NCI-H1694 treated with DMSO at 0.1 percent for 48 hours (cell line): ENCODE data around the gene LSAMP.
"Not testable (repeated sequence)": the region's sequence is repeated elsewhere in the genome, so short reads cannot be mapped to it uniquely, and the experiment has no call there.

Experiments
- DNase-seq: peaks from one replicate; lab custom pipeline; 2025; lab: John Stamatoyannopoulos, UW

Gene LSAMP

DNA sequence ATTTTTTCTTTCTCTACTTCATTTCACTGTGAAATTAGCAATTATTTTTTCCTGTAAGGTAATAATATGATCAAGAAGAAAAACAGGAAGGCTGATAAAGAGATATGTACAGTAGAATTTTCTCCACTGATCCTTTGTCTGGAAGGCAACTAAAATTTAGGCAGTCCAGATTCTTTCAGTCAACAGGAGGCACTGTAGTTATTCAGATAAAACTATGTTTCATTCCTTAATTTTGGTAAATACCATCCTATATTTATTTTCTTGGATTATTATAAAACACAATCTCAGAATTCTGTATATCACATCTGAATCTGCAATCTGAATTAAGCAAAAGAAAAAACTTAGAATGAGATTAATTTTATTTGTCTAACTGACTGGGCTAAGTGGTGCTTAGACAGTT lies 343.2 kb downstream of the LSAMP start:
- peak; percentile 13 for DNase-seq

DNA sequence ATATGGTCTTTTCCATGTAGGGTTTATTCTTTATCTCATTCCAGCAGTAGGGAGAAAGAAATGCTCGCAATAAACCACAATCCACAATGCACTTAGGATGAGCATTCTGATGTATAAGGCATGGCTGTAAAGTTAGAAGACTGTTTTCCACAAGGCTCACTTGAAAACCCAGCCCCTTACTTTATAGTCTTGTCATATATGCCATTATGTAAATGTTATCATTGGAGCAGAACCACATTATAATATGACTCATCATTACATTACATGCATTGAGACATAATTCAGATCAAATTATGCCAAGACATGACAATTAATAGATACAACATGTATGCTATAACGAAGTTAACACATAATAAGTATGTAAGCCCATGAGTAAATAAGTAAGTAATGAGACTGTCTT lies 348.1 kb downstream of the LSAMP start:
- no peak for DNase-seq

DNA sequence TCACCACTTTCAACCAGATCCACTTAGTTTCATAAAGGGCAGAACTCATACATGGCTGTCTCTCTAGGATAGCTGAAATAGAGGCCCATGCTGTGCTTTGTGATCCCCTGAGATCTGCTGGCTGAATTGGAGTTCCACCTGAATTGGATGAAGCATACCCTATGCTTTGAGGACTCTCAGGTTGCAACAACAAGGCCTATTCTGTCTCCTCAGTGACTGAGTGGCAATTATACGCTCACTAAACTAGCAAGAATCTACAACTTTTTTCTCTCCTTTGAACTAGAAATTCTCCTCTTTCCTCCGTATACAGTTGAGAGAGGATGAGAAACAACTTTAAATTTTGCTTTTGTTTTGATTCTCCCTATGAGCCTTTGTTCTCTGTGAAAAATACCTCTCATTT lies 348.7 kb downstream of the LSAMP start:
- DNase-seq = no peak

DNA sequence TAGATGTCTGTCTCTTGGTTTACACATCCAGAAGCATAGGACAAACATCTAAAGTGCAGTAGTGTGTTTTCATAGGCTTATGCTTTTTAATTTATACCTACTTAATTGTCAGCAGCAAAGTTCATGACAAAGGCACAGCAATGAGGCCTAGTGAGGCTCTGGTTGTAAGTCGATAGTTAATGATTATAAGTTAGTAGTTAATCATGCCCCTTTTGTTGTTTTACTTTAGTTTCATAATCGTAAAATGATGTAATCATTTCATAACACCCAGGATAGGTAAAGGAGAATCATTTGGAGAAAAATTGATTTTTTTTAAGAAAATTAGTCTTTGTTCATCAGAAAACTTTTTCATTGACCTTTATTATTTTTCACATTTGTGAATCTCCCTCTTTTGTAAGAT lies 351.9 kb downstream of the LSAMP start:
- DNase-seq = no peak

DNA sequence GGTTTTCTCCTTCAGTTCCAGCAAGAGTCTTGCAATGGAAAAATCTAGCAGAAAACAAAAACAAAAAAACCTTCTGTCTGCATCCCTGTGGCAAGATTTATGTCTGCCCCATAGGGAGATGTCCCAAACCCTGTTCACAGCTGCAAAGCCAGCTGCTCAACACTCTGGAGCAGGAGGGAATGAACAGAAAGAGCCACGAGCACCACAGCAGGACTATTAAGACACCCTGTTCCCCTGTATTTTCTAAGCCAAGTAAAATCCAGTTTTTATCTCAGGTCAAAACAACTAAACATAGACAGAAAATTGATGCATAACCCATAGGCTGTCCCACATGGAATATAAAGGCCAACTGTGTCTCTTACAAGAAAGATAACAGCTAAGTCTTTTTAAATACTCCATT lies 357.9 kb downstream of the LSAMP start:
- DNase-seq = peak; percentile 26

DNA sequence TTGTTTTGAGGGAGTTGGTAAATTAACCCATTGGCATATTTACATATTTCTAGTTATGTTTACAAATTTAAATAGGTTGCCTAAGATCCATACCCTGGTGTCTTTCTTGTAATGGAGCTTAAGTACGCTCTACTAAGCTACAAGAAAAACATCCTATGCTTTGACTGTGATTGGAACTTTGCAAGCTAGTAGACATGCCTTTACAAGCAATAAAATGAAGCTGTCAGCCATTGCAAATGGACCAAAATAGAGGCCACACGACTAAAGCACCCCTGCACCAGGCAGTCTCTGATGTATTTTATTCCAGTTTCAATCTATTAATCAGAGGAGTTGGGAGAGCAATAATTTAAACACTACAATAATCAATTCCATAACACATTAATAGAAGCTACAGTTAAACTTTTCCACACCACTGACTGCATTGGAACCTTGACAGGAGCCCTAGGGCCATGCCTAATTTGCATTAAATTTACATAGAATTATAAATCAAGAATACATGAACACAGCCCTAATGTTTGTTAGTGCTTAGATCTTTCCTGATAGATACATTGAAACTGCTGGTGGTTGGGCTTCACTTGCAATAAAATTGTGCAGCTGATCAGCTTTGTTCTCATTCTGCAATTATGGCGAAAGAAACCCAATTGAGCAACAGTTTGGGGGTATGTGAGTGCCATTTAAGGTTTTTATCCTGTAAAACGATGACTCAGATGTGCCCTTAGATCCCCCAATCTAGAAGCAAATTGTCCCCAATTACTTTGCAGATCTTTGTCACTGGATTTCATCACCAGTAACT lies 360.1 kb downstream of the LSAMP start:
- DNase-seq = no peak

DNA sequence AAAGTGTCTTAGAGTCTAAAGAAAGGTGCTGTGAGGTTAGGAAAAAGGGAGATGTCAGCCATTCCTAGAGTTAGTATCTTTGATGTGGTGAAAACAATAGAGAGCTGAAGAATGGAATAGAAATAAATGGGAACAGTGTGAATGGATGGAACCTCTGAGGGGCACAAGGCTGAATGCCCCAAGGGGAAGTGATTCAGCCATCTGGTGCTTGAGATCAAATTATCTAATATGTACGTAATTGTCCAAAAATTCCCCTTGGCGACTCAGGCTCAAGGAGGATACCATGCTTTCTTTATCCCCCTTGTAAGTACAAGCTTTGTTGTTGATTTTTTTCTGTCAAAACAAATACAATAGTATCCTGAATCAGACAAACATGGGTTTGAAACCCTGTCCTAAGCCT lies 361.6 kb downstream of the LSAMP start:
- DNase-seq = no peak

DNA sequence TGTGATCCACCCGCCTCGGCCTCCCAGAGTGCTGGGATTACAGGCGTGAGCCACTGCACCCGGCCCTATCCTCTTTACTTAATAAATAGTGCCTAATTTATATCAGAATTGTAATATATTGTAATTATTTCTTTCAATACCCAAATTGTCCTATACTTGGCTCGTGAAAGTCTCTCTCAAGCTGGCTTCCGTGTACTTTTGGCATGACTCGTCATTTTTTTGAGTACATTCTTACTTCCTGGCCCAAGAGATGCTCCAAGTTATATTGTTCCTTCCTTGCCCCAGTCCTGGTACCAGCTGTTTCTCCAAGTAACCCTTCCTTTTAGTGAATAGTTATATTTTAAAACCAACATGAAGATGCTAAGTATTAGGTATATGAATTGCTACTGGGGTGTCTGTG lies 366.7 kb downstream of the LSAMP start:
- no peak for DNase-seq

DNA sequence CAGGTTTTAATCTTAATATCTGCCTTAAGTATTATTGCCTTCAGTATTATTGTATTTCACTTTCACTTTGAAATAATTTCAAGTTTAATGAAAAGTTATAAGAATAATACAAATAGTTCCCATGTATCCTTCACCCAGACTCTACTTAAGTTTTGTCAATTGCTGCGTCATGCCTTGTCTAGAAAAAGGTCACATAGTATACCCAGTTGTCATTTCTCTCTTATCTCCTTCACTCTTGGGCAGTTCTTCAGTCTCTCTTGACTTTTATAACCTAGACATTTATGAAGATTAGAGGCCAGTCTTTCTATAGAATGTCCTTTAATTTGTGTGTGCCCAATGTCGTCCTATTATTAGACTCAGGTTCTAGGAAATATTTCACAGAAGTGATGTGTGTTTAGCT lies 367.7 kb downstream of the LSAMP start:
- no peak for DNase-seq

DNA sequence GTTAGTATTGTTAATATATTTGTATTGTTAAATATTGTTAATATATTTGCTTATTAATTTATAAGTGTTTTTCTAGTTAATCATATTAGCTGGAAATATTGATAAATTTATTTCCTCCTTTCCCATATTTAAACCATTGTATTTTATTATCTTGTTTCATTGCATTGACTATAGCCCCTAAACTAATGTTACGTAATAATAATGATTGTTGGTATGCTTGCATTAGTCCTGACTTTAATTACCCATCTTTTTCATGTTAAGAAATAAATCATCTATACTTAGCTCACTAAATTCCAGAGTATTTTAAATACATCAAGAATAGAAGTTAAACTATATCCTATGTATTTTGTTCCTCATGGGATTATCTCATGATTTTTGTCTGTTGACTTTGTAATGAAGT lies 368.2 kb downstream of the LSAMP start:
- no peak for DNase-seq

DNA sequence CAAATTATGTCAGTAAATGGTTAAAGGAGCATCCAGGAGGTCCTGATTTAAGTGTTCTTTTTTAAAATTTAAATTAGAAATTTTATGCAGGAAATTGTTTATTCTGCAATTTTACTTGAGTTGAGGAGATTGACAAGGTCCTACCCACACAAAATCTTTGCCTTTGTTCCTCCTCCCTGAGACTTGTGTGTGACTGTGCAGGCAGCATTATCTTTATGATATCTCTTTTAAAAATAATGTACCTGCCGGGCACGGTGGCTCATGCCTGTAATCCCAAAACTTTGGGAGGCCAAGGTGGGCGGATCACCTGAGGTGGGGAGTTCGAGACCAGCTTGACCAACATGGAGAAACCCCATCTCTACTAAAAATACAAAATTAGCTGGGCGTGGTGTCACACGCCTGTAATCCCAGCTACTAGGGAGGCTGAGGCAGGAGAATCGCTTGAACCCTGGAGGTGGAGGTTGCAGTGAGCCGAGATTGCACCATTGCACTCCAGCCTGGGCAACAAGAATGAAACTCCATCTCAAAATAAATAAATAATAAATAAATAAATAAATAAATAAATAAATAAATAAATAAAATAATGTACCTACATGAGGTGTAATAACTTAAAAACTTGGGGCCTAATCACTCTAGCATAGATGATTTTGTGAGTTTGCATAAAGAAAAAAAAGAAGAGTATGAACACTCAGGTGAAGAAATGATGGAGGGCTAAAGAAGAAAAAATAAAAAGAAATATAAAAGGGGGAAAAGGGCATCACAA lies 374.6 kb downstream of the LSAMP start:
- not testable (repeated sequence) for DNase-seq

DNA sequence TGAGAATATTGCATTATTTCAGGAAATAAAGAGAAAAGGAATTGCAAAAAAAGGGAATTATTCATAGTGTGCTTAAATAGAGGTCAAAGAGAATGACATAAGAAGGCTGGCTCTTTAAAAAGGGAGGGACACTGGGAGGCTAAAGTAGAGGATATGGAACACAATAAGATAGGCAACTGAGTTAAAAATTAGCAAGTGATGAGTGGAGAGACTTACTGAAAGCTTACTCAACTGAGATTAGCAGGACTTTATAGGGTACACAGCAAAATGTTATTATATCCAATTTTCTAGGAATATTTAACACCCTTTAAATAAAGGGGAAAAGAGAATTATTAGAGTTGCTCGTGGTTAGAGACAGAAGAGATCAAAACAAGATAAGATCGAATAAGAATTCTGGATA lies 375.2 kb downstream of the LSAMP start:
- no peak for DNase-seq

DNA sequence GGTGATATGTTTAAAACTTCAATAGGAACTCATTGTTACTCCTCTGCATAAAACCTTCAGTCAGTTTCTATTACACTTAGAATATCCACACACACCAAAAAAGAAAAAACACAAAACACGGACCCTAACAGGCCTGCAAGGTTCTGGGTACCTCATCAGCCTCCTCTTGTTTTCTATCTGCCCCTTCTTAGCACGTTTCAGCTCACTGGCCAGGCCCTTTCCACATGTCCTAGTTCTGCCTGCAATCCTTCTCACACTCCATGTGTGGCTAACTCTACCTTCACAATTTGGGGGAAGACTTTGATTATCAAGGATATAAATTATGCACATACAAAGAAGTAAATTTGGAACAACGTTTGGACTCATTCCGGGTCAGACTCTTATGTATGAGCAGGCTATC lies 376.3 kb downstream of the LSAMP start:
- no peak for DNase-seq

DNA sequence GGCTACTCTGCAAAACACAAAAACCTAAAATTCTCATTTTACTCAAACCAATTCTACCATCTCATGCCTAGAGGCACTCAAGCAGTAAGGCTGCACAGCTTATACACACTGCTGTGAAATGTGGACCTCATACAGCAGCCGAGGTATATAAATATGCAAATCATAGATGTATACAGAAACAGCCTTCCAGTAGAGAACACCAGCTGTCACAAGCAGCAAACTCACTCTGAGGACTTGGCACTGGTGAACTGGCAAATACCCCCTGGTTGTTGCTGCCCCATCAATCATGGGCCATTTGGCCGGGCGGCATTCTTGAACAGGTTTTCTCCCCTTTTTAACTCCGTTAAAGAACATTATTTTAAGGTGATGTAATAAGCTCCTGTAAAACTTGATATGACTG lies 378.0 kb downstream of the LSAMP start:
- DNase-seq = peak; percentile 93

DNA sequence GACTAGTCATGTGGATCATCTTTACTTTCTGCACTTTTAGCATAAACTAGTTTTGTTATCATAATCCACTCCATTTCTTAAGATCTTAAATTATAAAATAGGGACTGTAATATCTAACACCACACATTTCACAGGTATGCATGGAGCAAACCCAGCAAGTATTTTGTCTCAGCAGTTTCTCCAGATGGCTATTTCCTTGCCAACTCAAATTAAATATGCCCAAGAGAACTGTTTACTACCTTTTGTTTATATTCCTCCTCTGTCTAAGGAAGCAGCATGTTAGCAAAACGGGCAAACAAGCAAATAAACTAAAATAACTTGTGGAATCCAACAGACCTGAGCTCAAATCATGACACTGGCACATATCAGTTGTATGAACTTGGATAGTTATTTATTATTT lies 379.8 kb downstream of the LSAMP start:
- DNase-seq = no peak

DNA sequence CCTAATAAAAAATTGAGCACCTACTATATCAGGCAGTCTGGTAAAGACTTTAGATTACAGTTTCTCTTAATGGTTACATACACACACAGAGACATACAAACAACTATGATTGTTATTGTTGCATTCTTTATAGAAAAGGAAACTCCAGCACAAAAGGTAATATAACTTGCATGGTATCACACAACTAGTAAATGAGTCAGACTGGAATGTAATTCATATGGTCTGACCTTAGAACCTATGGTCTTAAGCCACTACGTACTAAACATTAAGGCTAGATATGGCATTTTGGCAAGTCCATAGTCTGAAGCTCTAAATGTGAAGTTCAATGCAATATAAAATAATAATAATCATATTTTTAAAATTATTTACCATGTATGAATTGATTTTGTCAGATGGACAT lies 380.6 kb downstream of the LSAMP start:
- no peak for DNase-seq

DNA sequence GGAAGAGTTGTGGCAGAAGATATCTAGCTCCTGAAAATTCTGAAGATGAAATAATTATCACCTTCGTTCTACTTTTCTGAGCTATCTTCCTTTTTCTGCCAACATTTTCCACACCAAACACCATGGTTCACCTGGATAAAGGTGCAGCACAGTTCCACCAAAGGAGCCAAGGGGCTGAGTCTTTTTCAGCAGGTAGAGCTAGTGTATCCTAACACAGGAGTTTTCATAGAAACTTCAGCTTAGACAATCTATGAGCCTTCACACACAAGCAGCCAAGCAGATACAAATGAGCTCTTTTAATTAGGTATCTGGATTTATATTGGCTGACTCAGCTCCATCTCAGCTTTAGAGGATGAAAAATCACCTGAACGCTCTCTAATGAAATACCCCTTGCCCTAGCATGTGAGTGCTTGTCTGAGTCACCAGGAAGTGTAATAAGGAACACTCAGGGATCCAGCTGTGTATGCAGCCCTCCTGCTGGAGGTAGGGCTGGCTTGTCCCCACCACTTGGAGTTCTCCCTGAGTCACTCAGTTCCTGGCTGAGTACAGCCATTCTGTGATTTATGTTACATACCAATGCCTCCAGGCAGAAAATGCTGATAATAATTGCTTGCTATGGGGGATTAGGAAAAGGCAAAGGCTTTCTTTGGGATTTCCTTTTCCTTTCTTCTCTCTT lies 385.7 kb downstream of the LSAMP start:
- no peak for DNase-seq

DNA sequence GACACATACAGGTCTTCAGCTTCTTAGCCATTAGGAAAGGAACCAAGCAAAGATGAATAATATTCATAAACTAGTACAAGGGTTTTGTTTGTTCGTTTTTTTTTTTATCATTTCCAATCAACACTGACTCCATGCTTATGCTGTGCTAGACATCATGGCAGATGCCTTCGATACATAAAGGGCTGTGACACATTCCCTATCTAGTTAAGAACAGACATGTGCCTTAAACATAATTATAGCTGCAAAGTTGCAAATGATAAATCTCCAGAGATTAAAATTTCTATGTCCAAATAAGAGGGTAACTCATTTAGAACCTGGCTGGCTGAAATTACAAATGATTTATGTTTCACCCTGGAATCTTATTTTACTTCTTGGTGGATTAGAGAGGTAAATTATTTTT lies 386.4 kb downstream of the LSAMP start:
- no peak for DNase-seq

DNA sequence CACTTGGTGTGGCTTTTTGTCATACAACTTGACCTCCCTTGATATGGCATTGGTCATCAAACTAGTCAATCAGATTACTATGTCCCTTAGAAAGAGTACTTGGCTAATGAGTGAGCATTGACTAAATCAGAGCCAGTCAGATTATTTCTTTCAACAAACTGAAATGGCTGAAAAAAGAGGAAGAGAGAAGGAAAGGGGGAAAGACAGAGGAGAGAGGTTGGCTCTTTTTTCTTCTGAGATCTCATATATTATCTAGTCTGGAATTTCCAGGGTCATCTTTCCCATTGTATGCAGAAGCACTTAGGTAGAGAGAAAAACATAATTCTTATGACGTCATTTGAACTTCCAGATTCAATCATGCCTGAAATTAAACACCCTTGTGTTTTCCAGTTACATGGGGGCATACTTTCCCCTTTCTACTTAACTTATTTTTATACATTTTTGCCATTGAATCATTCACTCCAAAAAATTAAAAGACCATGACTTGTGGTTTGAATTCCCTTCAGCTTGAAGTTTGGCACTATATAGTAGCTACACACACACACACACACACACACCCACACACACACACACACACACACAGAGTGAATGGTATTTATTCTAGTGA lies 387.8 kb downstream of the LSAMP start:
- no peak for DNase-seq

DNA sequence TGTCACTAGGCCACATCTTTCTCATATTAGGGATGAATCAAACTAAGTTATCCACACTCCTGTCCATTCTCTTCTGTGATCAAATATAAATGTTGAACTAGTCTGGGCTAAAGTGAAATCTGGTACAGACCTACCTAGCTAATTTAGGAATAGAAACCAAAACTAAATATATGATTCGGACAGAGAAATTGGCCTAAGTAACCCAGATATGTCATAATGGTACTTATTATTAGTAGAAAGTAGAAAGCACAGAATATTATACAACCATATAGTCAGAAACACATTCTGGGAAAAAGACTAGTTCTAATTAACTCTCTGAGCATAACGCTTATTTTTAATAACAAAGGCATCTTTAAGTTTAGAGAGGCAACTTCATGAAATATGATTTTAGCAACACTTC lies 389.0 kb downstream of the LSAMP start:
- DNase-seq = no peak

DNA sequence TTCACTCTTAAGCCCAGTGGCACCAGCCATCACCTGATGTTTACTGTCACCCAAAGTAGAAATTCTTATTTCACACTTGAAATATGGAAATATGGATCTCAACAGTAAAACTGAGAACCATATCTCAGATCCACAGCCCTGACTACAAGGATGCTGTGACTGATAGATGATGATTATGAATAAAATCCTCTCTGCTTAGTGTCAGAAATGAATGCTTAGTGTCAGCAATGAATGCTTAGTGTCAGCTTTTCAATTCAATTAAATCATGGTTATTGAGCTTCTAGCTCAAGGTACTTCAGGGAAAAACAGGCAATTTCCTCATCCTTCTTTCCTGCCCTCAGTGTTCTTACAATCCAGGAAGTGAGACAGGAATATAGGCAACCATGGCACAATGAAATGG lies 392.3 kb downstream of the LSAMP start:
- DNase-seq = no peak

DNA sequence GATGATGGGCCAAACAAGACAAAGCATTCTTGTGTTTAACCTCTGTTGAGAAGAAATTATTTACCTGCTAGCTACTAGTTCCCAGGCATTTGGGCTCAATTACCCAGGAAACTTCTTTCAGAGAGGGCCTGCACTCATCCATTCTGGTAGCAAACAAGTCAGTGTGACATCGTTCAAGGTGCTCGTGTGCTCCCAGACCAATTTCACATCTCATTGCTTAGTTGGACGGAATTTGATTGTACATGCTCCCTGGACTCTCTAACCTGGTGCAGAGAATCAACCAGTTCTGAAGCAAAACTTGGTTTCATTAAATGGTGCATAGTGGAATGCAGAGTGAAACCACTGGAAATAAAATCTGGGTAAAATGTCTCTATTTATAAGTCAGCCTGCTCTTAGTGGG lies 392.7 kb downstream of the LSAMP start:
- DNase-seq = no peak

DNA sequence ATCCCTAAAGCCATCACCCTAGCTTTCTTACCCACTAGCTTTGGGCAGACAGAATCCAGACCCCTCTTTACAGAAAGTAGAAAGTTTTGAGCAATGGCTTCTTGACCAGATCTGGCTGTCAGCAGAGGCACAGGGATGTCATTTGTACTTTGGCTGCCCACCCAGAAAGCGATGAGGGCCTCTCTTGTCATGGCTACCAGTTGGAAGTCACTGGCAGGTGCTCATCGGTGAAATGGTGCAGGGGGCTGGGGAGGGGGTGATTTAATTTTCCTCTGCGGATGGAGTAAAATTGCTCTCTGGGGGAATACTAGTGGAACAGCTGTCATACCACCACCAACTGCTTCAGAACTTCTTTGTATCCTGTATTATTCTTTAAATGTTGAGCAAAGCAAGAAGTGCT lies 393.7 kb downstream of the LSAMP start:
- DNase-seq = peak; percentile 34
